AG20443 (cell line): ENCODE results near the gene GALNTL6.
"Not testable (repeated sequence)": the region's sequence is repeated elsewhere in the genome, so short reads cannot be mapped to it uniquely, and the experiment has no call there.

ENCODE experiments used
- DNase-seq: peaks from one replicate; pipeline ENCODE4 v3.0.0; 2012; ENCODE audit warnings: low spot score, mixed read lengths

The GALNTL6 gene

GRCh38 chr4:173019664-173020063 lies 1206.5 kb downstream of the GALNTL6 start:
- DNase-seq, result no peak

GRCh38 chr4:173021746-173022573 lies 1208.8 kb downstream of the GALNTL6 start:
- not testable (repeated sequence) for DNase-seq

- DNase-seq, result no peak
Measured at GRCh38 chr4:173024203-173024602, 1211.0 kb downstream of the GALNTL6 start.

- DNase-seq, result peak; percentile 66
Measured at GRCh38 chr4:173025131-173025530, 1211.9 kb downstream of the GALNTL6 start.

GRCh38 chr4:173037242-173037641 lies 1224.0 kb downstream of the GALNTL6 start:
- DNase-seq, result no peak

- DNase-seq, result no peak
Measured at GRCh38 chr4:173038192-173038896, 1225.1 kb downstream of the GALNTL6 start.

- DNase-seq, result no peak
Measured at GRCh38 chr4:173039617-173040577, 1226.7 kb downstream of the GALNTL6 start.

- DNase-seq, result no peak
Measured at GRCh38 chr4:173041482-173041881, 1228.3 kb downstream of the GALNTL6 start.

GRCh38 chr4:173042139-173042538 lies 1228.9 kb downstream of the GALNTL6 start:
- DNase-seq, result not testable (repeated sequence)

GRCh38 chr4:173044340-173044739 lies 1231.1 kb downstream of the GALNTL6 start:
- no peak for DNase-seq

GRCh38 chr4:173045571-173045970 lies 1232.4 kb downstream of the GALNTL6 start:
- no peak for DNase-seq

- no peak for DNase-seq
Measured at GRCh38 chr4:173046144-173046543, 1232.9 kb downstream of the GALNTL6 start.

- no peak for DNase-seq
Measured at GRCh38 chr4:173046818-173047217, 1233.6 kb downstream of the GALNTL6 start.

GRCh38 chr4:173051232-173051631 lies 1238.0 kb downstream of the GALNTL6 start:
- DNase-seq, result no peak

GRCh38 chr4:173051716-173052115 lies 1238.5 kb downstream of the GALNTL6 start:
- no peak for DNase-seq

GRCh38 chr4:173052439-173052838 lies 1239.2 kb downstream of the GALNTL6 start:
- no peak for DNase-seq

GRCh38 chr4:173056271-173056670 lies 1243.1 kb downstream of the GALNTL6 start:
- DNase-seq, result no peak

- DNase-seq, result no peak
Measured at GRCh38 chr4:173056710-173057109, 1243.5 kb downstream of the GALNTL6 start.

GRCh38 chr4:173057442-173057841 lies 1244.2 kb downstream of the GALNTL6 start:
- DNase-seq, result no peak

- no peak for DNase-seq
Measured at GRCh38 chr4:173057901-173058300, 1244.7 kb downstream of the GALNTL6 start.

GRCh38 chr4:173061160-173061559 lies 1248.0 kb downstream of the GALNTL6 start:
- no peak for DNase-seq

GRCh38 chr4:173073939-173074500 lies 1260.8 kb downstream of the GALNTL6 start:
- DNase-seq, result no peak
